OCI-LY7 (cell line): ENCODE results near the gene KNL1.

Source experiments
- EZH2phosphoT487 ChIP-seq: fragments of 200-600 bp; sonication (generic); IDR thresholded peaks from 2 replicates; pipeline ENCODE4 v1.6.1; 2018; ENCODE audit warnings: low read depth, borderline replicate concordance, mild to moderate bottlenecking, mixed run types, antibody characterized with exemption, low read length, moderate library complexity, mixed read lengths
- TF ChIP-seq, protein P1 (sequence below): fragments of 200-600 bp; sonication (generic); conservative IDR thresholded peaks from 2 replicates; pipeline ENCODE4 v1.5.1; 2014; ENCODE audit warnings: mild to moderate bottlenecking, antibody characterized with exemption, low read length, moderate library complexity, mixed read lengths

GRCh38 chr15:40582726-40583246 is 11.3 kb upstream of the KNL1 start:
- TF ChIP-seq, protein P1, sequence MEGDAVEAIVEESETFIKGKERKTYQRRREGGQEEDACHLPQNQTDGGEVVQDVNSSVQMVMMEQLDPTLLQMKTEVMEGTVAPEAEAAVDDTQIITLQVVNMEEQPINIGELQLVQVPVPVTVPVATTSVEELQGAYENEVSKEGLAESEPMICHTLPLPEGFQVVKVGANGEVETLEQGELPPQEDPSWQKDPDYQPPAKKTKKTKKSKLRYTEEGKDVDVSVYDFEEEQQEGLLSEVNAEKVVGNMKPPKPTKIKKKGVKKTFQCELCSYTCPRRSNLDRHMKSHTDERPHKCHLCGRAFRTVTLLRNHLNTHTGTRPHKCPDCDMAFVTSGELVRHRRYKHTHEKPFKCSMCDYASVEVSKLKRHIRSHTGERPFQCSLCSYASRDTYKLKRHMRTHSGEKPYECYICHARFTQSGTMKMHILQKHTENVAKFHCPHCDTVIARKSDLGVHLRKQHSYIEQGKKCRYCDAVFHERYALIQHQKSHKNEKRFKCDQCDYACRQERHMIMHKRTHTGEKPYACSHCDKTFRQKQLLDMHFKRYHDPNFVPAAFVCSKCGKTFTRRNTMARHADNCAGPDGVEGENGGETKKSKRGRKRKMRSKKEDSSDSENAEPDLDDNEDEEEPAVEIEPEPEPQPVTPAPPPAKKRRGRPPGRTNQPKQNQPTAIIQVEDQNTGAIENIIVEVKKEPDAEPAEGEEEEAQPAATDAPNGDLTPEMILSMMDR = no peak
- TF ChIP-seq EZH2phosphoT487 = no peak
